ENCODE measurements around the gene CIDEB. TPM values are rescaled to one million over a fixed set of nuclear protein-coding genes. Genes with fewer than 3 reads are reported as not detected.

CIDEB gene
- total and polyA plus RNA-seq, 2 of the 4 experiments (the other 2 are of a cell fraction), result under 0.01 to 0.19 TPM

DNA sequence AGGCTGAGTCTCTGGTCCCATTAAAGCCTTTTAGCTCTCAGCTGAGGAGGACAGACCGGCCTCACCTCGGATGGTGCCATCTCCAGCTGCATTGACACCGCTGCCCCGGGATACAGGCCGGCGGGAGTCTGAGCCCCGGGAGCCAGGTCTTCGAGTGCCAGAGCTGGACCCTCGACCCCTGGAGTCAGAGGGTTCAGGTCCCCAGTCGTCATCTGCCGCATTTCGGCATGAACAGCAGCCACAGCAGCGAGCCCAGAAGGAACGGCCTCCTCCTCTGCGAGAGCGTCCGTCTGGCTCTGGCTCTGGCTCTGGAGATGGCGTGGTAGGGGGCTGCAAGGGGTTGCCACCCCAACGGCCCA, 45.8 kb downstream of the CIDEB start:
- Histone ChIP-seq H3K79me1 (ENCODE audit: low read depth in 1 of 2, low read length in 2 of 2) (peaks cover 0 to 2% of the 10 kb centered on the region in 2 experiments; a peak in 1 of 4 replicates), H3K56ac (ENCODE audit: extremely low read depth, insufficient read depth, low read length) (no peak overlapping the region), H3K27me3 (ENCODE audit: control insufficient read depth, insufficient read depth, low read length) (no peaks in the 10 kb centered on the region), H3K9me1 (ENCODE audit: insufficient read depth, low read length) (peaks cover 16% of the 10 kb centered on the region; the same call in 1 of the 2 replicates), H3K4ac (ENCODE audit: low read depth, low read length) (no peak overlapping the region), H4K20me1 (ENCODE audit: insufficient read depth, low read length) (no peaks in the 10 kb centered on the region), H3K36me3 (ENCODE audit: control insufficient read depth, insufficient read depth, low read length) (peaks cover 13% of the 10 kb centered on the region; the same call in 1 of the 2 replicates), H4K8ac (ENCODE audit: low read depth in 2 of 2, low read length in 2 of 2) (no peak overlapping the region), H3K4me1 (ENCODE audit: control insufficient read depth, insufficient read depth, low read length) (peaks cover 8% of the 10 kb centered on the region), H4K5ac (ENCODE audit: low read depth, low read length) (no peak overlapping the region), H4K91ac (ENCODE audit: insufficient read depth, low read depth, low read length) (no peak overlapping the region), H3K9ac (ENCODE audit: low read depth, low read length) (no peak overlapping the region), H2BK15ac (ENCODE audit: low read depth, low read length) (no peak overlapping the region), H3K23ac (ENCODE audit: low read depth, low read length) (no peak overlapping the region), H3K4me3 (ENCODE audit: insufficient read depth, low read depth, low read length) (no peak overlapping the region), H3K4me2 (ENCODE audit: low read depth, low read length) (no peak overlapping the region), H3K27ac (ENCODE audit: insufficient read depth, low read length) (no peak overlapping the region), H2BK20ac (ENCODE audit: low read depth, low read length) (no peak overlapping the region), H3K9me3 (ENCODE audit: control insufficient read depth, insufficient read depth, low read length) (no peaks in the 10 kb centered on the region), H2AK5ac (ENCODE audit: low read depth, low read length) (no peak overlapping the region), H2BK120ac (ENCODE audit: low read depth, low read length) (no peak overlapping the region), H2BK5ac (ENCODE audit: low read depth, low read length, poor library complexity, severe bottlenecking) (no peak overlapping the region), H3K18ac (ENCODE audit: low read depth, low read length) (no peak overlapping the region), H2AFZ (replicated peaks; ENCODE audit: low read length, poor library complexity) (no peak overlapping the region), H3K14ac (replicated peaks; ENCODE audit: low read depth, low read length) (no peak overlapping the region), H2AK9ac (replicated peaks; ENCODE audit: low read depth, low read length, poor library complexity) (no peak overlapping the region)
- WGBS, 2 experiments (ENCODE audit: extremely low coverage in 2 of 2, insufficient read length in 1 of 2), result 79% methylated on average over 11 of the region's 19 CpGs; no CpG with 5 or more reads in 1 of the 2 experiments
- intact Hi-C loops (cut with micrococcal nuclease), result no loop called here
- CTCF ChIA-PET, result interaction anchor here (0.6 to 1.5 kb wide), 3 partner anchors 9 to 1062 kb away, joined by 3 to 4 read pairs (median 3); partner anchors contain the start of gene TINF2
- POLR2A ChIA-PET (ENCODE audit: unreplicated experiment), result no interaction called here
- no peak for TF ChIP-seq POLR2A (IDR thresholded peaks at IDR 0.05; ENCODE audit: low read depth, low read length)
- no peak for TF ChIP-seq MAFK (IDR thresholded peaks at IDR 0.05; ENCODE audit: low read depth, low read length)
- dilution Hi-C loops (cut with HindIII; ENCODE audit: low sequenced_read_pairs, unreplicated experiment), result no loop called here
- DNase-seq (no peak), ATAC-seq (ENCODE audit: low read depth) (no peak)
- no TSS peak for BruUV-seq (replicated peaks)
- in situ Hi-C loops (cut with MboI; ENCODE audit: low sequenced_read_pairs), result no loop called here
